CD4-positive, alpha-beta T cell treated with Interleukin-6 for 4 hours (primary cell): ENCODE data around the gene CDK5R1.
A peak's percentile ranks its signal among the peaks of the same experiment; 100 is the strongest.

Experiments
- DNase-seq: peaks from one replicate; pipeline ENCODE4 v3.0.0-alpha.2; 2020; ENCODE audit warnings: mixed read lengths

Gene CDK5R1

GRCh38 chr17:32475258-32475657, 11.5 kb upstream of the CDK5R1 start:
- DNase-seq, result no peak

DNA sequence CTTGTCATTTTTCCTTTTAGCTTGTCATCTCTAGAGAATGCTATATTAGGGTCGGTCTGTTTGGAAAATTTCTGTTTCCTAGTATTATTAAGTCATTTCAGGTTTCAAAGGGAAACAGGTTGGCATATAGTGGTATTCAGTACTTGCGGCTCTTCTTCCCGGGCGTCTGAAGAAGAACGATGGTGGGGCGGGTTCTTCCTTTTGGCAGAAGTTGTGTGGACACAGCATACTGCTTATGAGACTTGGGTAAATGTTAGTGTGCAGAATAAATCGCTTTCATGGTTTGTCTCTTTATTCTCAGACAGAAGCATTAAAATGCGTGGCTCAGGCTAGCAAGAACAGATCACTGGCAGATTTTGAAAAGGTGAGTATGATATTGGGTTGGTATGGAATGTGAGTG, 9.6 kb upstream of the CDK5R1 start:
- no peak for DNase-seq

GRCh38 chr17:32479074-32479617, 7.6 kb upstream of the CDK5R1 start:
- no peak for DNase-seq

DNA sequence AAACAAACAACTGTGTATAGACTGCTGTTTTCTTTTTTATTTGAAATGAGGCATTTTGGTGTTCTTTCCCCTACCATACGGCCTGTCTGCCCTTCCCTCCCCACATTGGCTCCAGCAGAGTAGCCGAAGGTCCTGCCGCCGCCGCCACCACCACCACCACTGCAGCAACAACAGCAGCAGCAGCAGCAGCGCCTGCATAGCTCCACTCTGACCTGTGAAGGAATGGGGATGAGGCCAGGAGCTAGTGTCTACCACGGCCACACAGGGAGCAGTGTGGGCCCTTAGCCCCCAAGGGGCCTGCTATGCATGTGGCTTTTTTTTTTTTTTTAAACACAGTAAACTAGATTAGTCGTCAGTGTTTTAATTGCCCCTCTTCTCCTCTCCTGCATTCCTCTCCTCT, 5.6 kb upstream of the CDK5R1 start:
- DNase-seq, result no peak

GRCh38 chr17:32482568-32483320, 4.0 kb upstream of the CDK5R1 start:
- DNase-seq, result no peak

DNA sequence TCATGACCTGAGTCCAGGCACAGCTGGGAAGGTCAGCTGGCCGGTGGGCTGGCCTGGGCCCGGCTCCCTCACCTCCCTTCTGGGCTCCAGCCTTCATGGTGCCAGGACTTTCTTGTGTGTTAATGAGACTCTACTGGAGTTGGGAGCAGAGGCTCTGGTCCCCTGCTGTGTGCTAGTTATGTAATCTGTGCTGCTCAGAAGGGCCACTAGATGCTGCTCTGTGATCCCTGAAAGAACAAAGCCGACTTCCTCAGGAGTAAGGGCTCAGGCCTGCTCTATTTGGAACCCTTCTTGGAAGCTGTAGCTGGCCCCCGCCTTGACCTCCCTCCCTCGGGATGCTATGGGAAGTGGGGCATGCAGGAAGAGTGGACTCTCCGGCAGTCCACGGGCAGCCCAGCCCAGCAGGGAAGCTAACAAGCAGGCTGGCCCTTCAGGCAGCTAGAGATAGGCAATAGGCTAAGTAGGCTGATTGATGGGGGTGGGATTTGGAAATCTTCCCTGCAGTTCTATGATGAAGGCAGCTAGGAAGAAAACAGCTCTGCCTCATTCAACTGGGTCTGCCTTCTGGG, 3.3 kb upstream of the CDK5R1 start:
- peak; percentile 54 for DNase-seq

DNA sequence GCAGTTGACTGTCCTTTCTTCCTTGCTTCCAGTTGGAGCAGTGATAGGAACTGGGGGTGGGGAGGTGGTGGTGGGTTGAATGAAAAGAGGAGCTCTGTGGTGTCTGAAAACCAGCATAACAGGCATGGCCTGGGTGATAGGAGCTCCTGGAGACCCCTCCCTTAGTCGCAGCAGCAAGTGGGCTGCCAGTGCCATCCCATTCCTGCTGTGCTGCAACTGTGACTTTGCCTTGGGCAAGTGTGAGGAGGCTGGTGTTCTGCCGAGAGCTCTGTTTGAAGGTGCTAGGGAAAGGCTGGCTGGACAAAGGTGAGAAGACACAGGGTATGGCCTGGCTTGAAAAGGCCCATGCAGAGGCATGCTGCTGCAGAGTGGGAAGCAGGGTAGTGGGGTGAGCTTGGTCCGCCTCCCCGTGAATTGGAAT, 2.7 kb upstream of the CDK5R1 start:
- DNase-seq, result no peak

DNA sequence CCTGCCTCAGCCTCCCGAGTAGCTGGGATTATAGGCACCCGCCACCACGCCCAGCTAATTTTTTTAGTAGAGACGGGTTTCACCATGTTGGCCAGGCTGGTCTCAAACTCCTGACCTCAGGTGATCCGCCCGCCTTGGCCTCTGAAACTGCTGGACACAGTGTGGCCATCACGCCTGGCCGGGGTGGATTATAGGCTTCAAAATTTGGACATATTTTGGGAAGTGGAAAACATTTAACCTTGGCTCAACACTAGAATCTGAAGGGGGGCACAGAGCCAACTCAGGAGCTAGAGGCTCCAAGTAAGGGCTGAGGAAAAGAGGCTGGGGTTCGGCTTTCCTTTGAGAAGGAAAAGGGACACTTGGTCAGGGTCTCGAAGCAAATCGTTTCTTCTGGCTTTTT, 2.2 kb upstream of the CDK5R1 start:
- DNase-seq, result no peak

DNA sequence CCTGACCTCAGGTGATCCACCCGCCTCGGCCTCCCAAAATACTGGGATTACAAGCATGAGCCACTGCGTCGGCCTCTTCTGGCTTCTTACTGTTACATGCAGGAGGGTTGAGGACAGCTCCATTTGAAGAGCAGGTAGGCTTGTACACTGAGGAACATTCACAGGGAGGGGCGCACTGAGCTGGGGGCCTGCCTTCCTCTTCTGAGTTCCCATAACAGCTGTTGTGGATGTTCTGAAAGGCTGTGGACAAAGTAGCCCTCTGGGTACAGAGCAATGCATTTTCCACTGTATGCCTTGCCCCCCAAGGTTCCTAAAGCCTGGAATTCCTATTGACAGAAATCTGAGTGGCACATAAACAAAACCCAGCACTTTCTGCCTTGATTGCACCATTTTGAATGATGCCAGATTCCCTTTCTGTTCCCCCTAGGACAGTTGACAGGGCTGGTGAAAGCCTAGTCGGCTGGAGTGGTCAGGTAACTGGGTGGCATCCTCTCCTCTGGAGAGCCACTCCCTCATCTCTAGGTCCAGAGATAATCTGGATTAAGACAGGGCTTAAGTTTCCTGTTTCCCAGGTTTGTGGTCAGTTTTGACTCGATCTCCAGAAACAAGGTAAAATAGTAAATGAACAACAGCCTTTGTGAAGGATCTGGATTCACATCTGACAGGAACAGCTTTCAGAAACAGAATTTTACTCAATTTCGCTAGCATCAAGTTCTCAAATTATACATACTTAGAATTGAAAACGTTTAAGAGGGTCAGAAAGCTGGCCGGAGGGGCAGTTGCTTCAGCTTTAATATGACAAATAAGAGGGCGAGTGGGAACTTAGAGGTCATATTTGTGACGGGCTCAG, 1.3 kb upstream of the CDK5R1 start:
- DNase-seq, result no peak

GRCh38 chr17:32486111-32486700, 587 bp upstream of the CDK5R1 start:
- peak; percentile 79 for DNase-seq

GRCh38 chr17:32487473-32488176, 832 bp downstream of the CDK5R1 start:
- peak; percentile 37 for DNase-seq

DNA sequence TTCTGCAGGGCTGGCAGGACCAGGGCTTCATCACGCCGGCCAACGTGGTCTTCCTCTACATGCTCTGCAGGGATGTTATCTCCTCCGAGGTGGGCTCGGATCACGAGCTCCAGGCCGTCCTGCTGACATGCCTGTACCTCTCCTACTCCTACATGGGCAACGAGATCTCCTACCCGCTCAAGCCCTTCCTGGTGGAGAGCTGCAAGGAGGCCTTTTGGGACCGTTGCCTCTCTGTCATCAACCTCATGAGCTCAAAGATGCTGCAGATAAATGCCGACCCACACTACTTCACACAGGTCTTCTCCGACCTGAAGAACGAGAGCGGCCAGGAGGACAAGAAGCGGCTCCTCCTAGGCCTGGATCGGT, 1.4 kb downstream of the CDK5R1 start:
- no peak for DNase-seq

- no peak for DNase-seq
Observed at GRCh38 chr17:32488604-32489180, 1.9 kb downstream of the CDK5R1 start.

- DNase-seq, result no peak
Observed at GRCh38 chr17:32489320-32490100, 2.7 kb downstream of the CDK5R1 start.

DNA sequence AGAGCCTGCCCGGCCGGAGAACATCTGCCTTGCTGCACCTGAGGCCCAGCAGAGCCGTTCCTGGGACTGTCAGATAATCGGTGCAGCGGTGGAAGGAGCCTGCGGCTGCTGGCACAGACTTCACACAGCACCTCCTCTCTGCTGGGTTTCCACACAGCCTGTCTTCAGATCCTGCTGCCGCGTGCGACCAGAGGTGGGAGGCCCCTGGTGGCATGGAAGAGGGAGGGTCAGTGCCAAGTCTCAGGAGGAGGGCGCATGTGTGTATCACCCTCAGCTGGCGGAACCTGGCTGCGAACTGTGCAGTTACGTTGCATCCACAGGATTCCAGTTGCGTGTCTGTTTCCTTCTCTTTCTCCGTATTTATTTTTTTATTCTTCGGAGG, 3.3 kb downstream of the CDK5R1 start:
- peak; percentile 35 for DNase-seq

GRCh38 chr17:32491371-32492263, 4.8 kb downstream of the CDK5R1 start:
- DNase-seq, result peak; percentile 50

- no peak for DNase-seq
Observed at GRCh38 chr17:32492264-32492589, 5.4 kb downstream of the CDK5R1 start.

GRCh38 chr17:32492648-32493289, 6.0 kb downstream of the CDK5R1 start:
- no peak for DNase-seq

GRCh38 chr17:32493571-32493970, 6.8 kb downstream of the CDK5R1 start:
- DNase-seq, result no peak

DNA sequence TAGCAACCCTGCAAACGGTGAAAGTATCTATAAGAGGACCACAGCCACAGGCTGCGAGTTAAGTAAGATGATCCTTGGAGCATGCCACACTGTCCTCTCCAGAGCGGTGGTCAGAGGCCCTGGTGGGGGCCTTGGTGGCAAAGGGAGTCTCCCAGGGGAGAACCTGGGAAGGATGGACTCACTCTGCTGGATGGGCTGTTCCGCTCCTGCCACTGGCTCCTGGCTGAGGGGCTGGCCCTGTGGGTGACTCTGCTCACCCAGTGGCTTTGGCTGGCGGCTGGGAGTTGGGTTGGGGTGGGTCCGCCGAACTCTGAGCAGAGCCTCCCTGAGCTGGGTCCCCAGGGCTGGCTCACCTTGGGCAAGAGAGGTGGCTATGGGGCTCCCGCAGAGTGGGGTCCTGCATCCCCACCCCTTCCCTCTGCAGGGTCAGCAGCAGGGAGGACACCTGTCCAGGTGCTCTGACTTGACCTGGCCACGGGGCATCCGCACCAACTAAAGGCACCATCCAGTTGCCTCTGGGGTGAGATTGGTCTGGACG, 7.3 kb downstream of the CDK5R1 start:
- no peak for DNase-seq
